Stimulated activated CD8-positive, alpha-beta memory T cell treated with anti-CD3 and anti-CD28 coated beads, Interleukin-4, amount 100 ng/mL, for 48 hours (primary cell): ENCODE results near the gene IGSF11.
"Not testable (repeated sequence)": the region's sequence is repeated elsewhere in the genome, so short reads cannot be mapped to it uniquely, and the experiment has no call there.

Experiments used
- DNase-seq: peaks from one replicate; pipeline ENCODE4 v3.0.0-alpha.2; 2020

IGSF11 gene

DNA sequence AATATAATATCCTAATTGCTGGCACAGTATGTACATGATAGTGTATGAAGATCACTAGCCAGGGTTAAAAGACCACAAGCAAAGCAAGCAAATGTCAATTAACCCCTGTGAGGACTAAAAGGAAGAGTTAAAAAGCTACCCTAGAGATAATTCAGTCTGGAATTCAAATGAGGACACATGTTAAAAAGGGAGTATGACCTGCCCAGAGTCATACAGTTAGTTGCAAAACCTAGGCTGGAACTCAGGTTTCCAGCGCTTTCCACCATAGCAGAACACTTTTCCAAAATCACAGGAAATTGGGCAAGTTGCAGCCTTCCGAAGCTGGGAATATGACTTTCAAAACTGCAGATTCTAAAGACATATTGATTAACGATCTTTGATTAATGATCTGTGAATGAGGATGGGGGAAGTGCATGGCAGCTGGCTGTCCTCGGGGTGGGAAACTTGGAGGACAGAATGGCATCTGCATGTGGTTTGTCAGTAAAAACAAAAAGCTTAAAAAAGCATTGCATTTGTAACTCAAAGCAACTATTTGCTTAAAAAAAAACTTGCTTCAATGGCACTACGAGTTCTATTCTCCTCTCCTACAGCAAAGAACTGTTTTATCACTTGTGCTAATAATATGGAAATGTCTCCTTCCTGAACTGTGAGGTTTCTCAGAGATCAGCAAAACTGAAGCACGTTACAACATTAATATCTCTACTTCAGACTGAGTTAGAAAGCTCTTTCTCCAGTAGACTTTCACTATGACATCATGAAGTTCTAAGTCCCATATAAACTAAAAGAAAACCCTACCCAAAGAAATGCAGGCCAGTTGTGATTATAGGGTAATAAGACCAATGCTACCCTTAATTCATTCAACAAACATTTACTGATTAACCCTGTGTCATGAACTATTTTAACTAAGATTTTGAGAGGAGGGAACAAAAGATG is 46.2 kb downstream of the IGSF11 start:
- DNase-seq, result no peak

DNA sequence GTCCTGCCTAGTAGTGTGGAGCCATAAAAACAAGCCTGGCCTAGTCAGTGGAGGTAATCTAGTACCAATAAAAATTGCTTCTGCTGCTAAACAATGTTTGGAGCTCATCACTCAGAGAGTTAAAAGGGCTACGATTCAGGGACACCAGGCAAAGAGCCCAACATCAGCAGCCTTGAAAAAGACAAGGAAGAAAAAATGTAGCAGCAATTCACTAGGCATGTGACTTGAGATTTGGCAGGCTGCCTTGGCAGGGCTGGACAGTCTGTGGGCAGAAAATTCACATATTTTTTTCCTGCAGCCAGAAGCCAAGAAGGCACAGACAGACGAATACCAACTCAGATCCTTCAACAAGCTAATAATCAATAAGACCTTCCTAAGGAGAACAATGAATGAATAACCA is 47.2 kb downstream of the IGSF11 start:
- DNase-seq, result no peak

DNA sequence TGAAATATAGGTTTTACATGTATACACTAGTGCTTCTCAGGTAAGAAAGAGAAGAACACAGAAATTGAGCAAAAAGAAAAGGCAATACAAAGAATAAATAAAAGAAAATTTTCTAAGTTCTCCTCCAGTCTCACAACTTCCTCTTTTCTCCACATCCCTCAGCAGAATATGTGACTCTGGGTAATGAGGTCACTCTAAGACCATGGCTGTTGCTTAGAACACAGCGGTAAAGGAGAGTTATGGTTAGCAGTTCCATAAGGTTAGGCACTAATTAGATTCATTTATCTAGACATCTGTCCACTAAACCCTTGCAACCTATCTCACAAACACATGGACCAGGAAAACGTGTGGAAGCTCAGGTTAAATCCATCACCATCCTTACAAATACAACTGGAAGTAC is 47.9 kb downstream of the IGSF11 start:
- no peak for DNase-seq

DNA sequence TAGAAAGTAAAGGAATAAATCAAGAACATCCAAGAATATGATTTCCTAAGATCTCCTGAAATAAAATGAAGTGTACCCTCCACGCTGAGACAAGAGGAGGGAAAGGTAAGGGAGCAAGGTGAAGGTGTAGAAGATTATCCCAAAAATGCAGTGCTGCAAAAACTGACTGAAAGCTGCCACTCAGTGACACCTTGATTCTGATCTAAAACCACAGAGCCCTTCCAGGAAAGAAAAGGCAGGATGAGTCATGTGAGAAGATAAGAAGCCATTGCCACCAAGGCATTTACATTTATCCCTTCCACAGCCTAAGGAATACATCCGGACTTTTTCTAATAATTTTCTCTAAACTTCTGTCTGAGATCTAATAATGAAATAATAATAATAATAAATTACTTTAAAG is 49.9 kb downstream of the IGSF11 start:
- DNase-seq, result no peak

DNA sequence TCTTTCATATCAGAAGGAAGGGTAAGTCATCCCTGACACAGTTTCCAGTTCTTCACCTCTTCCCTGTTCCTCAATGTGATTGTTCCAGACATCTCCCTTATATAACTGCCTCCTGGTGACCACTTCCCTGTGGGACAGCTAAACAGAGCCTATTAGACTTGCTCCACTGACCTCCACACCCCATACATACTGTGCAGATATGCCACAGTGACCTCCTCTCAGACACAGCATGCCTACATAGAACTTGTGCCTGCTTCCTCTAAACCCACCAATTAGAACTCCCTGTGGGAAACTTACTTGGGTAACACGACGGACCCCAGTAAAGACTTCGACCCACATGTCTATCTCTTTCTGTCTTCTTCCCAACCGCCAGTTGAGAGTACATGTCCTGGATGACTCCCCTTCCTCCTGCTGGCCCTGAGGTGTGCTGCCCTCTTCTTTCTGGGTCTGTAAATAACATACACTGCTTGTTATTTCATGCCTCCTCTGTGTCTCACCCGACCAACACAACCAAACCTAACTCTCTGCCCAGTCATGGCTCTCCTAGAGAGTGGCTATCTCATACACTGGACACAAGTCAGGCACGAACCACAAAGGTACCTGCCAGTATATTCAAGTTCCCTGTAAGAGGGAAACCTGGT is 53.0 kb downstream of the IGSF11 start:
- DNase-seq, result no peak

DNA sequence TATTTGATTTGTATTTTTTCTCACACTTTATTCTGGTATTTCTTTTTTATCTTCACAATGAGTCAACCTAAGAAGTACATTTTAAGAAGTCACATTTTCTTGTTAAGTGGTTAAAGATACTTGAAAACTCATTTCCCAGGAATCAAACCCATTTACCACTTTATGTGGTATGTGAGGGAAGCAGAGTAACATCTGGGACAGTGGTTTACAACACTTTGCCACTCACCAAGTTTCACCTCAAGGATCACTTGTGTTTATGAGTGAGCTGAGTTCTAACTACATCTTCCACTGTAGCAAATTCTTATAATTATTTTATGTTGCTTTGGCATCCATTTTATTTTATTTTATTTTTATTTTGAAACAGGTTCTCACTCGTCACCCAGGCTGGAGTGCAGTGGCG is 53.8 kb downstream of the IGSF11 start:
- no peak for DNase-seq

DNA sequence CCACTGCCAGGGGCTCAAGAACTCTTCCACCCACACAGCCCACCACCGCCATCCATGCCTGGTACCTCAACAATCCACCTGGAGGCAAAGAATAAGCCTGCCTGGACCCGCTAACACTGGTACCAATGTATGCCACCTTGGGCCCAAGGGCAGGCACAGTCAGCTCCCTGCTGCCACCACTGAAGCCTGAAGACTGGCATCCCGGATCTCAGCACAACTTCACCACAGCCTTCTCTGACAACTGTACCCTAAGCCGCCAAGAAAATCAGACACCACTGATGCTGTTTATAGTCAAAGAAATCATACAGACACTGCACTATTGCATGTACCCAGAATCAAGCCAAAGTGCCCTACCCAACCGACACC is 56.3 kb downstream of the IGSF11 start:
- no peak for DNase-seq

DNA sequence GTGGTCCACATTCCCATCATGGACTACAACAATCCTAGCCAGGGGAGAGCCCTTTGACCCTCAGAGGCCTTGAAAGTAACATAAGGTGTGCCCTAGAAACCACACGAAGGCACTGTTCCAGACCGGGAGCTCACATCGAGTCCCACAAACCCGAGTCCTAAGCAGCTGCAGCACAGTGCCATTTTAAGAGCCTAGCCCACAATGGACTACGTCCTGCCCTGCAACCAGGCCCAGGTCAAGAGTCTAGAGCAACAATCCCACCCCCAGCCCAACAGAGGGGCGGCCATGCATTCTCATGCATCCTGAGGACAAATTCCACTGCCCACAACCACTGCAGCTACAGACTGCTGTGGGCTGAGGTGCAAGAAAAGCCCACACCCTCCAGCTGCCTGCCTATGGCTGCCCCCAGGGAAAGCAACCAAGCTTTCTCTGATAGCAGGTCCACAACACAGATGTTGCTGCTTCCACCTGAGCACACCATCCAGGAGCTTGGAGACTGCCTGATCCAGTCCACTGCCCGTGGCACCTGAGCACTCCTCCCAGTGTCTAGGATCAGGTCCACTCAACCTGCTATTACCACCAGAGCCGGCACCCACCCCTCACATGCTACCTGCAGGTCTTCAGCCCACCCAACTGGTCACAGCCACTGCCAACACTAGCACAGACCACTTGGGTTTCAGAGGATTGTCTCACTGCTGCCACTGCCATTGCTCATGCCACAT is 56.8 kb downstream of the IGSF11 start:
- no peak for DNase-seq

DNA sequence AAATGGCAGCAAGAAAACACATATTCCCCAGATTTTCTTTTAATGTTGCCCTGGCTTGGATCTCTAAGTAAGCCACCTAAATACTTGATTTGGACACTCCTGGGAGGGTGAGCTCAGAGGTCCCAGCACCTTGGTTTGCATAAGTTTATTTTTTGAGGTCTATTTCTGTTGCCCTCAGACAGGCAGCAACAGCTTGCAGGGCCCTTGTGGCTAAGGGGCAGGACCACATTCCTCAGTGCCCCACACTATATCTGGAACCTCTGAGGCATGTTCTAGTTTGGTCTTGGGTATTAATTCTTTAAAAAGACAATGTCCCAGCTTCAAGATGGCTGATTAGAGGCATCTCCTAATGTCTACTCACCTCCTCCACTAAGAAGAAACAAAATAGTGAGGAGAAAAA is 57.5 kb downstream of the IGSF11 start:
- DNase-seq, result no peak

DNA sequence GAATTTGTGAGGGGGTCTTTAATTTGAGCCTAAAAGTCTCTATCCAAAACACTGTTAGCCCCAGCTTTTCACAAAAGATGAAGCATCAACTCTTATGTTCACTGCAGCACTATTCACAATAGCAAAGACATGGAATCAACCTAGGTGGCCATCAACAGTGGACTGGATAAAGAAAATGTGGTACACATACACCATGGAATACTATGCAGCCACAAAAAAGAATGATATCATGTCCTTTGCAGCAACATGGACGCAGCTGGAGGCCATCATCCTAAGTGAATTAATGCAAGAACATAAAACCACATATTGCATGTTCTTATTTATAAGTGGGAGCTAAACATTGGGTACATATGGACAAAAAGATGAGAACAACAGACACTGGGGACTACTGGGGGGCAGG is 59.2 kb downstream of the IGSF11 start:
- not testable (repeated sequence) for DNase-seq

DNA sequence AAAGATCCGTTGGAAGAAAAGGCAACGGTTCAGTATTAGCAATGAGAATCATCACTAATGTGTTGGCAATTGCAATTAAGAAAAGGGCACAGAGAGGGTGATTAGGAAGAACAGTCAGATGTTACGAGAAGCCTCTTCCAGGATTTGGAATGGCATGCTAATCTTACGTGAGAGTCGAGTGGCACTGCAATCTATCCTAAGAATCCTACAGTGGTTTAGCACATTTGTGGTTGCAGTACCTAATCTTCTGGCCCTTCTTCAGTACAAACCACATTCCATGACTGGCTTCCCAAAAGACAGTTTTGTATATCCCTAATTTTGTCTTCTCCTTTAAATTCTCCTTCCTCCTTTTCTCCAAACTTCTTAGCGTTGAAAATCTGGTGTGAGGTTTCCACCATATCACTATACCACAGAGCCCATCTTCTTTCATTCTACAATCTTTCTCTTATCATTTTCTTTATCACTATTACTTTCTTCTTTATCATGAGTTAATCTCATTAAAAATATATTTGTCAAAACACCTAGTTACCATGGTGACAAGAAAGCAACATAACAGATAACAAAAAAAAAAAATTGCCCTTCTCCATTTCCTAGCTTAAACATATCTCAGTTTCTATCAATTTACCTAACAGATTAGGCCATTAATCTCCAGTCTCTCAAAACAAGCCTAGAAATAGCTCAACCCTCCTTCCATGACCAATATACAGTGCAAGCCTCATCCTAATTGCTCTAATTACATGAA is 60.1 kb downstream of the IGSF11 start:
- no peak for DNase-seq

DNA sequence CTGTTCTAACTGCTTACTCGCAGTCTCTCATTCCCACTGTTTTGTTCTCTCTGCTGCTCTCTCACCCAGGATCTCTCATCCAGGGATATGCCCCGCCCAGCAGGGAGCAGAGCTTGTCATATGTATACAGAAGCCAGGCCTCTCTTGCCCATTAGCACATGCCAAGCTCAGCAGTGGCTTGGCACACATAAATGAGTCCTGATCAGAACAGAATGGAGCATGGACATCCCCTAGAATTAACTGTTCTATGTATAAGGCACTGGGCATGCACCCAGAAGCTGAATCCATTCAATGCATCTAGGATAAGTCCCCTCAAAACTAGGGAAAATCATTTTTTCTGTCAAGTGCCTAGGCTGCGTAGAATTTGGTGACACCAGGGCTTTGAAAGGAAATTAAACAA is 61.6 kb downstream of the IGSF11 start:
- DNase-seq, result no peak

DNA sequence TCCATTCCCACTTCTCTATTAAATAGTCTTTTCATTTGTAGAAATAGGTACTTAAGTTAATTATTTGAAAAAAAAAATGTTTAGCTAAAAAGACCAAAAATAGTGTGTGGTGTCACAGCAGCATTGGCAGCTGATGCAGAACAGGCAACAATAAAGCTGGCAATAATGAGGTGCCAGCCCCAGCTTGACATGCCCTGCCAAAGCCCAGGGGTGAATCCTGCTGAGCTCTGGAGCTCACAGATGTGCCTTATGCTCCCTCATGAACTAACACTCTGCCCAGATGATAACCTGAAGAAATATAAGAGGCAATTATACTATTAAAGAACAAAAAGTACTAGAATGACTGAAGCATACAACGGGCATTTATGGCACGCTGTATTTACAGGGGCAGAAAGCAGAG is 63.8 kb downstream of the IGSF11 start:
- DNase-seq, result no peak

DNA sequence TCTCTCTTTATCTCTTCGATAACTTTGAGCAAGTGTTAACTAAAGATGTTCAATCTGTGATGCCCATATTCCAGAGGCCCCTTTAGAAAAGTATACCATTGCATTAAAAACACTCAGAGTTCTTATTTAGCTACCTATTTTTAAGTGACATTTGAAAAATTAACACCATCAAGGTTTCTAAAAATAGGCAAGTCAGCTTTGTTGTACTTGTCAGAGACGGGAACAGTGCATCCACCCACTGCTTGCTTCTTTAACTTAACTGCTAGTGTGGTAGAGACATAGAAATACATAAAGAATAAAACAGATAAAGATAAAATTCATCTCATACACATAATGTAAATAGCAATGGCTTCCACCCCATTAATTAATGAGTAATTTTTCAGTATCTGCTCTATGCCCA is 66.0 kb downstream of the IGSF11 start:
- DNase-seq, result no peak

DNA sequence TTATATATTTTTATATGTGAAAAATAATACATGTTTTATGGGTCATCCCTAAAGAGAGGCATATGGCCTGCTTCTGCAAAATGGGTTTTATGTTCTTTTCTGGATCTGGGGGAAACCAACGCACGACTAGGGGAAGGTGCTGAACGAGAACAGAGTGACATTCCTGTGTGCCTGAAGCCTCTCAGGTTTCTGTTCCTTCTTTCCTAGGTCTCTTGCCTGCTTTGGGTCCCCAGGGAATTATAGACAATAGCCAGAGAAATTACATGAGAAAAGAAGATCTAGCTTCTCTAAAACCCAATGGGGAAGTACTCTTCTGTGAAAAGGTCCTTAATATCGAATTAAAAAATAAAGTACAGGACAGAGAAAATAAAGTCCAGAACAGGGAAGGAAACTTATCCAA is 66.5 kb downstream of the IGSF11 start:
- no peak for DNase-seq

DNA sequence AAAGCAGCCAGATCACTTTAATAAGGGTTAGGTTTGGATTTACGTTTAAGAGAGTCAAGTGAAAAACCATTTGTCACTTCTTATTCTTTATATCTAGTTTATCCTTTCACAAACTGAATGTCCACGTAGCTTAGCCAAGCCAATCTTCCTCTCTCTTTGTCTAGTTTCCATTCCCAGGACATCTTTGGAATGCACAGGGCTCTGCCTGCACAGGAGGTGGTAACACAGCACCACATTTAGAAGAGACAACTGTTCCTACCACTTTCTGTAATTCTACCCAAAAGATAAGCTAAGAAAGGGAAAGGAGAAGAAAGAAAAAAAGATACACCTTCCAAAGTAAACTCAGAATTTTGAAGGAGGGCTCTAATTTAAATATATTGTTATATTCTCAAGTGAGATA is 67.9 kb downstream of the IGSF11 start:
- DNase-seq, result no peak

DNA sequence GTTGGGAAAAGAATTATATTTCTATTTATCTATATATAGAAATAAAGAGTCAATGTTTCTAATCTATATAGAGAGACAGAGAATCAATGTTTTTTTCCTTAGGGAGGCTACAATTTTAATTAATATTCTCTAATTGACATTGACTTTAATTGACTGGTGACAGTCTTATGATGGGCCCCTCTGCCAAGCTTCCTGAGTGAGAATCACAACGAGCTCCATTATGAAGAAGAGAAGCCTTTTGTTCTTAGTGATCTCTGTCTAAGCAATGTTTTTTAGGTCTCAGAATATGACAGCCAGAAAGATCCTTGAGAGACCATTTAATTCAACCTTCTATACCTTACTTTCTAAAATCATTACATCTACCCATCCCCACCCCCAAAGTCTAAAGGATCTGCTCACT is 70.9 kb downstream of the IGSF11 start:
- DNase-seq, result no peak

DNA sequence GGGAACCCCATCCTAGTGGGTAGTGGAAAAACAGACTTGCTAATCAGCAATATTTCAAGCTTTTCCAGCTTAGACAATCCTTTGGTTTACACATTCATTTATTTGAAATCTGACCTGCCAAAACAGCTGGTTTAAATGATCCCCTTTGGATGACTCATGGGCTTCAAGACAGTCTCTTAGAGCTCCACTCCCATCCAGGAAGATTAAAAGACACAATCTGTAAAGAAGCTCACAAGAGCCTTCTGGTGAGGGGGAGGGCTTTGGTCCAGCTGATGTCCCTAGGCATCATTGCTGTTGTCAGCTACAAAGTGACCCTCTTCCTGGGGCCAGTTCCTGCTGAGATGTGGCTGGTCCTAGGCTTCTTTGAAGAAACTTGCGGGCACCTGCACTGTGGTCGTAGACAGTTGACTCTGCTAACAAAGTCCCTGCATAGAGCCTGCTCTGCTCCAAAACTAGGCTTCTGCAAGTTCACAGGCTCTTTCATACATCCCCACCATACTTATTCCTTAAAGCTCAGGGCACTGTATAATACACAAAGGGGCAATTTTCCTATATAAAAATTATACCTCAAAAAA is 73.7 kb downstream of the IGSF11 start:
- no peak for DNase-seq

DNA sequence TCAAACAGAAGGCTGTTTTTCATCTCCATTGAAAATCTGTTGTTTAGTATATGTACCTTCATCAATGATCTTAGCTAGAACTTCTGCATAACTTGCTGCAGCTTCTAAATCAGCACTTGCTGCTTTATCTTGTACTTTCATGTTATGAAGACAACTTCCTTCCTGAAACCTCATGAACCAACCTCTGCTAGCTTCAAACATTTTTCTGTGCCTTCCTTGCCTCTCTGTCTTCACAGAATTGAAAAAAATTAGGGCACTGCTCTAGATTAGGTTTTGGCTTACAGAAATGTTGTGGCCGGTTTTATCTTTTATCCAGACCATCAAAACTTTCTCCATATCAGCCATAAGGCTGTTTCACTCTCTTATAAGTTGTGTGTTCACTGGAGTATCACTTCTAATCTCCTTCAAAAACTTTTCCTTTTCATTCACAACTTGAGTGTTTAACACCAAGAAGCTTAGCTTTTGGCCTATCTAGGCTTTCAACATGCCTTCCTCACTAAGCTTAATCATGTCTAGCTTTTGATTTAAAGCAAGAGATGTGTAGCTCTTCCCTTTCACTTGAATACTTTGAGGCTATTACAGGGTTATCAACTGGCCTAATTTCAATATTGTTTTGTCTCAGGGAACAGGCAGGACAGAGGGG is 78.6 kb downstream of the IGSF11 start:
- no peak for DNase-seq

DNA sequence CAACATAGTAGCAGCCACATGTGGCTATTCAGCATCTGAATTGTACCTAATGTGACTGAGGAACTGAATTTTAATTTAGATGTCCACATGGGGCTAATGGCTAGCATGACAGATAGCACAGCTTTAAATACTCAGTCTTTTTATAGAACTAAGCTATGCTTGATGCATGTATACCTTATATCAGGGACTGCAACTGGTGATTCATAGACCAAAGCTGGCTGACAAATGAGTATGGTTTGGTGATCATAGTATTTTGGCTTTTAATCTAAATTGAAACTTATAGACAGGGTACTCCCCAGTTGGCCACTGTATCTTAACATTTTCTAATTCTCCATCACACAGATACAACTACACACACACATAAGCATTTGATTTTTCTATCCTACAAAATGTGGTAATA is 83.6 kb downstream of the IGSF11 start:
- no peak for DNase-seq

DNA sequence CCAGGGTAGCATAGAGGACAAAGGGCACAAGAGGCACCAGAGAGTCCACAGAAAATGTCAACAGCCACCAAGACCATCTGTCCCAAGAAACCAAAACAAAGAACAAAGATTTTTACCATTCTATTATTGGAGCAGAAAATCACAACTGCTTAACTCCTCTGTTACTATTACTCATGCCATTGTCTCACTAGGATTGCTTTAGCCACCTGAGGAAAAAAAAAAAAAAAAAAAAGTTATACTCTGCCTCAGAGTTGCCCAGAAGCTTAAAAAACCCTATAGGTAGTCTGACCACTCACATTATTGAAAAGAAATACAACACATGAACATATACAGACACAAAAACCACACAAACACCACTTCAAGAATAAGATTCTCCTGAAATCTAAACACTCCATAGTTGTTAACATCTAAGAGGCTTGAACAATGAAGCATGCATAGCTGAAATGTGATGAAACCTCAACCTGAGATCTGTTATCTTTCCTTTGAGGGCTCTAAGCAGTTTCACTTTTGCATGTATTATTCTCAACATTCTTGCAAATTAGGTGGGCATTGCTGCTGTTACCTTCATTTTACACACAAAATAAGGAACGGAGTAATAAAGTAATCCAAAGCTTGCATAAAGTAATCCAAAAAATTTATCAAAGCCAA is 85.4 kb downstream of the IGSF11 start:
- DNase-seq, result no peak

DNA sequence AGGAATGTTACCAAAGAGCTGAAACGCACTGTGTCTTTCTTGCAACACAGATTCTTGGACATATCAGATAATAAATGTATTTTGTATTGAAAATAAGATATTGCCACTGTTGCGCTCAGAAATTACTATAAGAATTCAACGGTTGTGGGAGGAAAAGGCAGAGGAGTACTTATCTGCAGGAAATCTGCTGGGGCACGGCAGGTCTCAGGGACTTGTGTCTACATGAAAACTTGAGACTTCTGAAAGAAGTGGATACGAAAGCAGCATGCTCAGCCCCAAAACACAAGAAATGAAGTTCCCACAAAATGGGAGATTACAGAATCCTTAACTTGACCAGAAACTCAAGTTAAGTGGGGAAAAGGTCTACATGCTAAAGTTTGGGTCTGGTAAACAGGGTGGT is 86.5 kb downstream of the IGSF11 start:
- DNase-seq, result no peak
